Measurements from ENCODE around the gene CIITA.
A peak's percentile ranks its signal among the peaks of the same experiment; 100 is the strongest.
"Not testable (repeated sequence)": the region's sequence is repeated elsewhere in the genome, so short reads cannot be mapped to it uniquely, and the experiment has no call there.

The CIITA gene

GRCh38 chr16:10918294-10919002 is 41.4 kb downstream of the CIITA start:
- peak; percentile 34 to 66 for DNase-seq (ENCODE audit: low read depth in 2 of 2)

- no peak for DNase-seq (ENCODE audit: low read depth in 2 of 2)
Measured at GRCh38 chr16:10919003-10919351, 42.0 kb downstream of the CIITA start.

GRCh38 chr16:10920726-10921427 is 43.9 kb downstream of the CIITA start:
- no peak for DNase-seq (ENCODE audit: low read depth in 2 of 2)

- DNase-seq (ENCODE audit: low read depth in 2 of 2), result no peak
Measured at GRCh38 chr16:10921536-10922327, 44.7 kb downstream of the CIITA start.

GRCh38 chr16:10922328-10923145 is 45.5 kb downstream of the CIITA start:
- no peak for DNase-seq (ENCODE audit: low read depth in 2 of 2)

- DNase-seq (ENCODE audit: low read depth in 2 of 2), result no peak
Measured at GRCh38 chr16:10923146-10923649, 46.2 kb downstream of the CIITA start.

- DNase-seq (ENCODE audit: low read depth in 2 of 2), result no peak
Measured at GRCh38 chr16:10923650-10924214, 46.7 kb downstream of the CIITA start.

GRCh38 chr16:10925285-10925684 is 48.3 kb downstream of the CIITA start:
- DNase-seq (ENCODE audit: low read depth in 2 of 2), result not testable (repeated sequence)

GRCh38 chr16:10926094-10926493 is 49.1 kb downstream of the CIITA start:
- no peak for DNase-seq (ENCODE audit: low read depth in 2 of 2)

- DNase-seq (ENCODE audit: low read depth in 2 of 2), result no peak
Measured at GRCh38 chr16:10926867-10927266, 49.9 kb downstream of the CIITA start.

- no peak for DNase-seq (ENCODE audit: low read depth in 2 of 2)
Measured at GRCh38 chr16:10927497-10928112, 50.6 kb downstream of the CIITA start.

GRCh38 chr16:10929097-10929496 is 52.1 kb downstream of the CIITA start:
- DNase-seq (ENCODE audit: low read depth in 2 of 2), result not testable (repeated sequence)

- DNase-seq (ENCODE audit: low read depth in 2 of 2), result no peak
Measured at GRCh38 chr16:10929853-10930754, 53.1 kb downstream of the CIITA start.

- no peak for DNase-seq (ENCODE audit: low read depth in 2 of 2)
Measured at GRCh38 chr16:10930755-10931093, 53.7 kb downstream of the CIITA start.

- DNase-seq (ENCODE audit: low read depth in 2 of 2), result no peak
Measured at GRCh38 chr16:10931134-10931533, 54.1 kb downstream of the CIITA start.

GRCh38 chr16:10931977-10932632 is 55.1 kb downstream of the CIITA start:
- no peak for DNase-seq (ENCODE audit: low read depth in 2 of 2)

GRCh38 chr16:10932959-10933710 is 56.1 kb downstream of the CIITA start:
- no peak for DNase-seq (ENCODE audit: low read depth in 2 of 2)

- DNase-seq (ENCODE audit: low read depth in 2 of 2), result no peak
Measured at GRCh38 chr16:10933865-10934264, 56.9 kb downstream of the CIITA start.

Measured in stimulated activated CD8-positive, alpha-beta memory T cell treated with anti-CD3 and anti-CD28 coated beads, Interleukin-15, amount 100 ng/mL, for 4 hours (primary cell).